Endometrial microvascular endothelial cells (primary cell): ENCODE measurements around the gene ZNF474. TPM values are rescaled to one million over a fixed set of nuclear protein-coding genes. Genes with fewer than 3 reads are reported as not detected.
"Not testable (repeated sequence)": the region's sequence is repeated elsewhere in the genome, so short reads cannot be mapped to it uniquely, and the experiment has no call there.

Experiments used
- in situ Hi-C: cut with HindIII; loops from 2 replicates; pipeline ENCODE4 v1.10.0; 2017; ENCODE audit warnings: low sequenced_read_pairs, low pct_unique_long_range_greater_than_20kb; ENCODE audit errors: inconsistent ontology term
- total RNA-seq: library from RNA; depleted of rRNA; stranded (reverse); fragments of >200 nt; gene quantifications from one replicate; pipeline ENCODE4 v1.2.3, GENCODE V29; 2015; ENCODE audit errors: inconsistent ontology term

Gene ZNF474
- not detected for total RNA-seq

- in situ Hi-C loops: no loop called here
These were observed at the start of gene ZNF474 for GRCh38 chr5:122129306-122129705. Gene ZNF474, plus strand, starts transcription at chr5:122129546. Its CDS starts 22,445 bp downstream, at chr5:122151991.

- in situ Hi-C loops: loop anchor here (10.0 kb wide), 1 partner anchor 97 kb away; no protein-coding TSS in a partner anchor
These were observed 47.8 kb upstream of the ZNF474 start for GRCh38 chr5:122081541-122081940.

- in situ Hi-C loops: loop anchor here (10.0 kb wide), 1 partner anchor 99 kb away; no protein-coding TSS in a partner anchor
These were observed 45.8 kb upstream of the ZNF474 start for GRCh38 chr5:122083535-122083934.

- in situ Hi-C loops: loop anchor here (10.0 kb wide), 1 partner anchor 100 kb away; no protein-coding TSS in a partner anchor
These were observed 44.3 kb upstream of the ZNF474 start for GRCh38 chr5:122085041-122085440.

GRCh38 chr5:122089096-122090013 lies 40.0 kb upstream of the ZNF474 start:
- in situ Hi-C loops: loop anchor here (10.0 kb wide), 1 partner anchor 105 kb away; no protein-coding TSS in a partner anchor

GRCh38 chr5:122091936-122092600 lies 37.3 kb upstream of the ZNF474 start:
- in situ Hi-C loops: no loop called here

GRCh38 chr5:122093415-122094180 lies 35.7 kb upstream of the ZNF474 start:
- in situ Hi-C loops: no loop called here

- in situ Hi-C loops: not testable (repeated sequence)
These were observed 35.1 kb upstream of the ZNF474 start for GRCh38 chr5:122094251-122094650.

GRCh38 chr5:122095158-122095557 lies 34.2 kb upstream of the ZNF474 start:
- in situ Hi-C loops: no loop called here

GRCh38 chr5:122097391-122097790 lies 32.0 kb upstream of the ZNF474 start:
- in situ Hi-C loops: no loop called here

- in situ Hi-C loops: no loop called here
These were observed 30.1 kb upstream of the ZNF474 start for GRCh38 chr5:122099060-122099790.

GRCh38 chr5:122101636-122102285 lies 27.6 kb upstream of the ZNF474 start:
- in situ Hi-C loops: no loop called here

GRCh38 chr5:122102825-122103224 lies 26.5 kb upstream of the ZNF474 start:
- in situ Hi-C loops: no loop called here

- in situ Hi-C loops: no loop called here
These were observed 23.4 kb upstream of the ZNF474 start for GRCh38 chr5:122105909-122106308.

GRCh38 chr5:122107016-122107415 lies 22.3 kb upstream of the ZNF474 start:
- in situ Hi-C loops: no loop called here

- in situ Hi-C loops: no loop called here
These were observed 18.4 kb upstream of the ZNF474 start for GRCh38 chr5:122110987-122111386.

GRCh38 chr5:122111460-122111859 lies 17.9 kb upstream of the ZNF474 start:
- in situ Hi-C loops: no loop called here

- in situ Hi-C loops: no loop called here
These were observed 17.3 kb upstream of the ZNF474 start for GRCh38 chr5:122112063-122112462.
